ENCODE results near the gene EBF3. TPM values are rescaled to one million over a fixed set of nuclear protein-coding genes. Genes with fewer than 3 reads are reported as not detected.

EBF3 gene
- total RNA-seq, 1 donor from 2014 or later, result 0.20 TPM

DNA sequence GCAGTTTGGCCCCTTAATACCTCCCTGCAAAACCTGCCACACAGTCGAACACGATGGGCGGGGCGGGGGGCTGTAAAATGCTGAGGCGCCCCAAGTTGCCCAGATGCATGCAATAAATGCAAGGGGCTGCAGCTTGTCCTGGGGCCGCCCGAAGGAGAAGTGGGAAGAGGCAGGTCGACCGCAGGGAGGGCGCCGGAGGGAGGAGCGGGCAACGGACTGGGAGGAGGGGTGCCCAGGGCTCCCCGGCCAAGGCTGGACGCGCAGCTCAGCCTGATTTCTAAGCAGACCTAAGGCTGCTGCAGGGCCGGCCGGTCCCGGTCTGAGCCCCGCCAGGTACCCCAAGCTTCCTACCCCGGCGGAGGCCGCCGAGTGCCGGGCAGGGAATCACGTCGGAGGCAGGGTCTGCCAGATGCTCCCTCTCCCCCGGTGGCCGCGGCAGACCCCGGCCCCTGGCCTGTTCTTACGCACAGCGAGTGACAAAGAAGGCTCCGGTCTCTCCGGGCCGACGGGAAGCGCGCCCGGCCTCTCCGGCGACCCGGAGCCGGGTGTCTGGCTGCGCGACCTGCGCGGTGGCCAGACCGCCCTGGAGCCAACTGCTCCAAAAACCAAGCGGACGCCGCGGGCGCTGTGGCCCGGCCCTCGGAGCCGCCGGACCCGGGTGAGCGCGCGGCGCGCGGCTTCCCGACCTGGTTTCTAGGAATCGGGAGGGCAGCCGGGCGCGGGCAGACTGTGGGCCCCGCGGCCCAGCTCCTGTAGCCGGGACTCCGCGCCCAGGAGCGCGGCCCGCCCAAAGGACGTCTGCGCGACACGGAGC, 744 bp upstream of the EBF3 start:
- Histone ChIP-seq H3K4me3 (no peak overlapping the region), H3K27ac (no peak overlapping the region), H3K27me3 (peaks cover 93% of the 10 kb centered on the region), H3K4me1 (peaks cover 7% of the 10 kb centered on the region), H3K9me3 (no peaks in the 10 kb centered on the region), H3K36me3 (no peaks in the 10 kb centered on the region)
- DNase-seq (no peak), ATAC-seq (no peak)
- intact Hi-C loops (cut with DNase I), result no loop called here
- TF ChIP-seq, protein P1, sequence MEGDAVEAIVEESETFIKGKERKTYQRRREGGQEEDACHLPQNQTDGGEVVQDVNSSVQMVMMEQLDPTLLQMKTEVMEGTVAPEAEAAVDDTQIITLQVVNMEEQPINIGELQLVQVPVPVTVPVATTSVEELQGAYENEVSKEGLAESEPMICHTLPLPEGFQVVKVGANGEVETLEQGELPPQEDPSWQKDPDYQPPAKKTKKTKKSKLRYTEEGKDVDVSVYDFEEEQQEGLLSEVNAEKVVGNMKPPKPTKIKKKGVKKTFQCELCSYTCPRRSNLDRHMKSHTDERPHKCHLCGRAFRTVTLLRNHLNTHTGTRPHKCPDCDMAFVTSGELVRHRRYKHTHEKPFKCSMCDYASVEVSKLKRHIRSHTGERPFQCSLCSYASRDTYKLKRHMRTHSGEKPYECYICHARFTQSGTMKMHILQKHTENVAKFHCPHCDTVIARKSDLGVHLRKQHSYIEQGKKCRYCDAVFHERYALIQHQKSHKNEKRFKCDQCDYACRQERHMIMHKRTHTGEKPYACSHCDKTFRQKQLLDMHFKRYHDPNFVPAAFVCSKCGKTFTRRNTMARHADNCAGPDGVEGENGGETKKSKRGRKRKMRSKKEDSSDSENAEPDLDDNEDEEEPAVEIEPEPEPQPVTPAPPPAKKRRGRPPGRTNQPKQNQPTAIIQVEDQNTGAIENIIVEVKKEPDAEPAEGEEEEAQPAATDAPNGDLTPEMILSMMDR (IDR thresholded peaks at IDR 0.05), result no peak

GRCh38 chr10:129962872-129963640, 1.0 kb downstream of the EBF3 start:
- no peak overlapping the region for H3K27ac ChIP-seq
- H3K4me3 ChIP-seq, result peak overlapping the region; percentile 40
- no peak for DNase-seq
- intact Hi-C loops (cut with DNase I), result no loop called here
- no peaks in the 10 kb centered on the region for H3K9me3 ChIP-seq
- H3K27me3 ChIP-seq, result peaks cover 93% of the 10 kb centered on the region
- no peaks in the 10 kb centered on the region for H3K36me3 ChIP-seq
- no peak for ATAC-seq
- TF ChIP-seq, protein P1 (IDR thresholded peaks at IDR 0.05), result no peak
- peaks cover 7% of the 10 kb centered on the region for H3K4me1 ChIP-seq

- intact Hi-C loops (cut with DNase I), result no loop called here
- H3K27ac ChIP-seq, result no peak overlapping the region
- peaks cover 7% of the 10 kb centered on the region for H3K4me1 ChIP-seq
- TF ChIP-seq, protein P1 (IDR thresholded peaks at IDR 0.05), result no peak
- ATAC-seq (no peak), DNase-seq (no peak)
- H3K4me3 ChIP-seq, result peak overlapping the region; percentile 40
- no peaks in the 10 kb centered on the region for H3K9me3 ChIP-seq
- H3K36me3 ChIP-seq, result no peaks in the 10 kb centered on the region
- peaks cover 93% of the 10 kb centered on the region for H3K27me3 ChIP-seq
These were observed 1.8 kb downstream of the EBF3 start for GRCh38 chr10:129962031-129962871.

DNA sequence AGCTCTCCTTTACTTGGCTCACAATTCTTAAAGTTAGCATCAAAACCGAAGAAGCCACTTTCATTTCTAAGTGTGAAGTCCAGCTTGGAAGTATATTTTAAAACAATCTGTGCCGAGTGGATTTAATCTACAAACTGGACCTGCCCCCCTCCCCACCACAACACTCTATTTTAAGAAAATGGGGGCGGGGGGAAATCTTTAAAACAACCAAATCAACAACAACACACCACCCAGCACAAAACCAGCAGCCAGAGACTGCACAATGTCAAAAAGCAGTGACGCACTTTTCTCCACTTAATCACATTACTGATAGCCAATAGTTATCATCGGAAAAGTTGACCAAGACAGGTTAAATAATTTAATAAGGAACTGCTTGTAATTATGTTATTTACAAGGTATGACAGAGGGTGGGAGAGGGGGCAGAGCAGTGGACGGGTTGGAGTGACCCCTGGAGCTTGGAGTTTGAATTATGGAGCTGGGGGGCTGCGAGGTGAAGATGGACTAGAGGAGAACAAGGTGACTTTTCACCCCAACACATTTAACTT, 2.8 kb downstream of the EBF3 start:
- H3K9me3 ChIP-seq, result no peaks in the 10 kb centered on the region
- no peak for ATAC-seq
- intact Hi-C loops (cut with DNase I), result no loop called here
- H3K4me1 ChIP-seq, result peaks cover 7% of the 10 kb centered on the region
- H3K36me3 ChIP-seq, result no peaks in the 10 kb centered on the region
- TF ChIP-seq, protein P1 (IDR thresholded peaks at IDR 0.05), result no peak
- no peak overlapping the region for H3K4me3 ChIP-seq
- DNase-seq, result no peak
- H3K27me3 ChIP-seq, result peaks cover 93% of the 10 kb centered on the region
- no peak overlapping the region for H3K27ac ChIP-seq

GRCh38 chr10:129960481-129961156, 3.5 kb downstream of the EBF3 start:
- intact Hi-C loops (cut with DNase I), result no loop called here
- Histone ChIP-seq H3K27me3 (peaks cover 93% of the 10 kb centered on the region), H3K36me3 (no peaks in the 10 kb centered on the region), H3K9me3 (no peaks in the 10 kb centered on the region), H3K4me1 (peaks cover 7% of the 10 kb centered on the region), H3K4me3 (no peak overlapping the region), H3K27ac (no peak overlapping the region)
- no peak for ATAC-seq
- TF ChIP-seq, protein P1 (IDR thresholded peaks at IDR 0.05), result no peak
- DNase-seq, result no peak
